ENCODE results near the gene ADAM20.

The ADAM20 gene

GRCh38 chr14:70534904-70535303 lies at the start of gene ADAM20:
ADAM20 (minus strand) TSS chr14:70535004; CDS start chr14:70524757, 10,247 bp downstream.
- in situ Hi-C loops (cut with MboI; ENCODE audit: low sequenced_read_pairs), result no loop called here
- no peak within 1 kb of the TSS for H3K4me3 ChIP-seq
- no peaks in the 10 kb centered on the region; the same call in 1 of the 2 replicates for H3K36me3 ChIP-seq (replicated peaks)
- no peak for DNase-seq (ENCODE audit: low spot score in 2 of 2)
- H3K4me1 ChIP-seq, result no peaks in the 10 kb centered on the region
- H3K9me3 ChIP-seq, result no peaks in the 10 kb centered on the region
- no peaks in the 10 kb centered on the region for H3K27me3 ChIP-seq (ENCODE audit: low read depth)

GRCh38 chr14:70576891-70577290 lies 42.1 kb upstream of the ADAM20 start:
- no peak for DNase-seq (ENCODE audit: low spot score in 2 of 2)
- H3K36me3 ChIP-seq (replicated peaks), result peaks cover 19% of the 10 kb centered on the region
- in situ Hi-C loops (cut with MboI; ENCODE audit: low sequenced_read_pairs), result no loop called here

GRCh38 chr14:70573050-70573449 lies 38.2 kb upstream of the ADAM20 start:
- no peak overlapping the region for H3K4me3 ChIP-seq
- H3K27me3 ChIP-seq (ENCODE audit: low read depth), result no peaks in the 10 kb centered on the region
- H3K9me3 ChIP-seq, result no peaks in the 10 kb centered on the region
- no peak for DNase-seq (ENCODE audit: low spot score in 2 of 2)
- in situ Hi-C loops (cut with MboI; ENCODE audit: low sequenced_read_pairs), result no loop called here
- H3K4me1 ChIP-seq, result peaks cover 3% of the 10 kb centered on the region; the same call in 1 of the 2 replicates
- H3K36me3 ChIP-seq (replicated peaks), result peaks cover 4% of the 10 kb centered on the region; the same call in 1 of the 2 replicates

More at GRCh38 chr14:70576891-70577290, 42.1 kb upstream of the ADAM20 start:
- Histone ChIP-seq H3K27me3 (ENCODE audit: low read depth) (no peaks in the 10 kb centered on the region), H3K4me1 (no peaks in the 10 kb centered on the region), H3K9me3 (no peaks in the 10 kb centered on the region), H3K4me3 (no peak overlapping the region)

- Histone ChIP-seq H3K9me3 (no peaks in the 10 kb centered on the region), H3K27me3 (ENCODE audit: low read depth) (no peaks in the 10 kb centered on the region), H3K4me1 (peaks cover 3% of the 10 kb centered on the region; the same call in 1 of the 2 replicates), H3K4me3 (no peak overlapping the region), H3K36me3 (replicated peaks) (peaks cover 4% of the 10 kb centered on the region; the same call in 1 of the 2 replicates)
- DNase-seq (ENCODE audit: low spot score in 2 of 2), result no peak
- in situ Hi-C loops (cut with MboI; ENCODE audit: low sequenced_read_pairs), result no loop called here
These were observed 36.3 kb upstream of the ADAM20 start for GRCh38 chr14:70571139-70571538.

- no peaks in the 10 kb centered on the region; the same call in 1 of the 2 replicates for H3K9me3 ChIP-seq
- in situ Hi-C loops (cut with MboI; ENCODE audit: low sequenced_read_pairs), result no loop called here
- peaks cover 3% of the 10 kb centered on the region; the same call in 1 of the 2 replicates for H3K4me1 ChIP-seq
- H3K27me3 ChIP-seq (ENCODE audit: low read depth), result no peaks in the 10 kb centered on the region
- peaks cover 4% of the 10 kb centered on the region; the same call in 1 of the 2 replicates for H3K36me3 ChIP-seq (replicated peaks)
- no peak overlapping the region for H3K4me3 ChIP-seq
- peak; percentile 28 to 39 for DNase-seq (ENCODE audit: low spot score in 2 of 2)
These were observed 33.0 kb upstream of the ADAM20 start for GRCh38 chr14:70567791-70568190.

- in situ Hi-C loops (cut with MboI; ENCODE audit: low sequenced_read_pairs), result no loop called here
- Histone ChIP-seq H3K4me1 (no peaks in the 10 kb centered on the region), H3K36me3 (replicated peaks) (peaks cover 4% of the 10 kb centered on the region), H3K9me3 (peaks cover 10% of the 10 kb centered on the region), H3K4me3 (no peak overlapping the region), H3K27me3 (ENCODE audit: low read depth) (no peaks in the 10 kb centered on the region)
- no peak for DNase-seq (ENCODE audit: low spot score in 2 of 2)
These were observed 29.1 kb upstream of the ADAM20 start for GRCh38 chr14:70563869-70564268.

- Histone ChIP-seq H3K4me1 (no peaks in the 10 kb centered on the region), H3K27me3 (ENCODE audit: low read depth) (no peaks in the 10 kb centered on the region), H3K9me3 (peaks cover 10% of the 10 kb centered on the region), H3K36me3 (replicated peaks) (peaks cover 4% of the 10 kb centered on the region), H3K4me3 (no peak overlapping the region)
- no peak for DNase-seq (ENCODE audit: low spot score in 2 of 2)
- in situ Hi-C loops (cut with MboI; ENCODE audit: low sequenced_read_pairs), result no loop called here
These were observed 28.6 kb upstream of the ADAM20 start for GRCh38 chr14:70563417-70563816.

GRCh38 chr14:70558356-70558755 lies 23.6 kb upstream of the ADAM20 start:
- in situ Hi-C loops (cut with MboI; ENCODE audit: low sequenced_read_pairs), result no loop called here
- no peaks in the 10 kb centered on the region for H3K27me3 ChIP-seq (ENCODE audit: low read depth)
- no peaks in the 10 kb centered on the region for H3K4me1 ChIP-seq
- DNase-seq (ENCODE audit: low spot score in 2 of 2), result no peak
- no peak overlapping the region for H3K4me3 ChIP-seq
- no peaks in the 10 kb centered on the region; the same call in none of the 2 replicates for H3K36me3 ChIP-seq (replicated peaks)
- H3K9me3 ChIP-seq, result peaks cover 10% of the 10 kb centered on the region

- Histone ChIP-seq H3K4me3 (no peak overlapping the region), H3K36me3 (replicated peaks) (no peaks in the 10 kb centered on the region), H3K27me3 (ENCODE audit: low read depth) (no peaks in the 10 kb centered on the region), H3K4me1 (no peaks in the 10 kb centered on the region), H3K9me3 (no peaks in the 10 kb centered on the region)
- in situ Hi-C loops (cut with MboI; ENCODE audit: low sequenced_read_pairs), result no loop called here
- no peak for DNase-seq (ENCODE audit: low spot score in 2 of 2)
These were observed 21.1 kb upstream of the ADAM20 start for GRCh38 chr14:70555890-70556289.

- no peak for DNase-seq (ENCODE audit: low spot score in 2 of 2)
- Histone ChIP-seq H3K4me3 (no peak overlapping the region), H3K9me3 (no peaks in the 10 kb centered on the region), H3K36me3 (replicated peaks) (no peaks in the 10 kb centered on the region), H3K27me3 (ENCODE audit: low read depth) (no peaks in the 10 kb centered on the region), H3K4me1 (no peaks in the 10 kb centered on the region)
- in situ Hi-C loops (cut with MboI; ENCODE audit: low sequenced_read_pairs), result no loop called here
These were observed 3.3 kb upstream of the ADAM20 start for GRCh38 chr14:70538087-70538486.

- no peaks in the 10 kb centered on the region for H3K9me3 ChIP-seq
- in situ Hi-C loops (cut with MboI; ENCODE audit: low sequenced_read_pairs), result no loop called here
These were observed 2.0 kb upstream of the ADAM20 start for GRCh38 chr14:70536830-70537229.

GRCh38 chr14:70530417-70530816 lies 4.4 kb downstream of the ADAM20 start:
- H3K4me1 ChIP-seq, result no peaks in the 10 kb centered on the region
- no peaks in the 10 kb centered on the region for H3K9me3 ChIP-seq
- H3K27me3 ChIP-seq (ENCODE audit: low read depth), result no peaks in the 10 kb centered on the region
- no peaks in the 10 kb centered on the region; the same call in 1 of the 2 replicates for H3K36me3 ChIP-seq (replicated peaks)
- DNase-seq (ENCODE audit: low spot score in 2 of 2), result no peak
- H3K4me3 ChIP-seq, result no peak overlapping the region
- in situ Hi-C loops (cut with MboI; ENCODE audit: low sequenced_read_pairs), result no loop called here

More at GRCh38 chr14:70536830-70537229, 2.0 kb upstream of the ADAM20 start:
- no peak for DNase-seq (ENCODE audit: low spot score in 2 of 2)
- Histone ChIP-seq H3K4me3 (no peak overlapping the region), H3K4me1 (no peaks in the 10 kb centered on the region), H3K27me3 (ENCODE audit: low read depth) (no peaks in the 10 kb centered on the region), H3K36me3 (replicated peaks) (no peaks in the 10 kb centered on the region; the same call in 1 of the 2 replicates)

- Histone ChIP-seq H3K4me1 (no peaks in the 10 kb centered on the region), H3K9me3 (no peaks in the 10 kb centered on the region), H3K27me3 (ENCODE audit: low read depth) (no peaks in the 10 kb centered on the region), H3K4me3 (no peak overlapping the region), H3K36me3 (replicated peaks) (no peaks in the 10 kb centered on the region; the same call in 1 of the 2 replicates)
- no peak for DNase-seq (ENCODE audit: low spot score in 2 of 2)
- in situ Hi-C loops (cut with MboI; ENCODE audit: low sequenced_read_pairs), result no loop called here
These were observed 7.2 kb downstream of the ADAM20 start for GRCh38 chr14:70527501-70528105.

- Histone ChIP-seq H3K27me3 (ENCODE audit: low read depth) (no peaks in the 10 kb centered on the region), H3K4me1 (no peaks in the 10 kb centered on the region), H3K9me3 (no peaks in the 10 kb centered on the region), H3K36me3 (replicated peaks) (no peaks in the 10 kb centered on the region), H3K4me3 (no peak overlapping the region)
- DNase-seq (ENCODE audit: low spot score in 2 of 2), result no peak
- in situ Hi-C loops (cut with MboI; ENCODE audit: low sequenced_read_pairs), result no loop called here
These were observed 9.1 kb downstream of the ADAM20 start for GRCh38 chr14:70525691-70526090.
